Bronchial epithelial cell (primary cell): Measurements from ENCODE around the gene PPP1R18. TPM values are rescaled to one million over a fixed set of nuclear protein-coding genes. Genes with fewer than 3 reads are reported as not detected.
A peak's percentile ranks its signal among the peaks of the same experiment; 100 is the strongest.

ENCODE experiments used
- DNase-seq: peaks from one replicate; pipeline ENCODE4 v3.0.0-alpha.2; 2010; ENCODE audit warnings: low read depth
- FAIRE-seq: peaks from 2 replicates; lab custom pipeline; 2011; peaks lifted over from hg19 to GRCh38; lab: Jason Lieb, UNC
- H3K27me3 ChIP-seq: 2 replicates; pipeline ENCODE4 v1.5.1; 2011; ENCODE audit warnings: low read length; ENCODE audit not compliant: control insufficient read depth, insufficient read depth
- H3K36me3 ChIP-seq: 2 replicates; pipeline ENCODE4 v1.5.1; 2011; ENCODE audit warnings: low read length; ENCODE audit not compliant: control insufficient read depth, insufficient read depth
- H3K4me3 ChIP-seq: 2 replicates; pipeline ENCODE4 v1.5.1; 2011; ENCODE audit warnings: mild to moderate bottlenecking, low read depth, low read length, control low read depth
- total RNA-seq: library from RNA; depleted of rRNA; stranded (reverse); fragments of >200 nt; gene quantifications from 2 replicates; pipeline ENCODE4 v1.2.1, GENCODE V29; 2014
- TF ChIP-seq, protein P1 (sequence below): IDR thresholded peaks from 2 replicates; pipeline ENCODE4 v1.5.1; 2011; ENCODE audit warnings: mild to moderate bottlenecking, moderate library complexity, low read length, control low read depth, inconsistent platforms; ENCODE audit not compliant: insufficient read depth, severe bottlenecking

The PPP1R18 gene
- total RNA-seq, 1 donor from 2014 or later: 32.6 TPM

DNA sequence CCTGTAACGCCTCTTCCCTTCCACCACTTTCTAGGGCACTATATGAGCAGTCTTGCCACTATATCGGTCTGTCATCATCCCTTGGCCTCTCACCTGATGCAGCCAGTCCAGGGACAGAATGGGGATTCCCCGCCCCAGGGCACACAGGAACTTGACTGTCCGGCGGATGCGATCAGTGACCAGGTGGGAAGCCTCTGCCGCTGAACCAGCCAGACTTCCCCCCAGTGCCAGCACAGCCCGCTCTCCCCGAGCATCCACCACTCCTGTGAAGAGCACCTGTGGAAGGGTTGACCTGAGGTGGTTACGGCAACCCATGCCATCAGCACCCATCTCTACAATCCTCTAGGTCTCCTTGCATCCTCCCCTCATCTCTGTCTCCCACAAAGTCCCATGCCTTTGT, 16.6 kb upstream of the PPP1R18 start:
- DNase-seq (no peak), FAIRE-seq (no peak)
- TF ChIP-seq, protein P1, sequence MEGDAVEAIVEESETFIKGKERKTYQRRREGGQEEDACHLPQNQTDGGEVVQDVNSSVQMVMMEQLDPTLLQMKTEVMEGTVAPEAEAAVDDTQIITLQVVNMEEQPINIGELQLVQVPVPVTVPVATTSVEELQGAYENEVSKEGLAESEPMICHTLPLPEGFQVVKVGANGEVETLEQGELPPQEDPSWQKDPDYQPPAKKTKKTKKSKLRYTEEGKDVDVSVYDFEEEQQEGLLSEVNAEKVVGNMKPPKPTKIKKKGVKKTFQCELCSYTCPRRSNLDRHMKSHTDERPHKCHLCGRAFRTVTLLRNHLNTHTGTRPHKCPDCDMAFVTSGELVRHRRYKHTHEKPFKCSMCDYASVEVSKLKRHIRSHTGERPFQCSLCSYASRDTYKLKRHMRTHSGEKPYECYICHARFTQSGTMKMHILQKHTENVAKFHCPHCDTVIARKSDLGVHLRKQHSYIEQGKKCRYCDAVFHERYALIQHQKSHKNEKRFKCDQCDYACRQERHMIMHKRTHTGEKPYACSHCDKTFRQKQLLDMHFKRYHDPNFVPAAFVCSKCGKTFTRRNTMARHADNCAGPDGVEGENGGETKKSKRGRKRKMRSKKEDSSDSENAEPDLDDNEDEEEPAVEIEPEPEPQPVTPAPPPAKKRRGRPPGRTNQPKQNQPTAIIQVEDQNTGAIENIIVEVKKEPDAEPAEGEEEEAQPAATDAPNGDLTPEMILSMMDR: no peak
- H3K36me3 ChIP-seq: peaks cover 7% of the 10 kb centered on the region
- no peak overlapping the region for H3K4me3 ChIP-seq
- H3K27me3 ChIP-seq: no peaks in the 10 kb centered on the region

GRCh38 chr6:30700340-30700739, 13.9 kb upstream of the PPP1R18 start:
- TF ChIP-seq, protein P1: no peak

DNA sequence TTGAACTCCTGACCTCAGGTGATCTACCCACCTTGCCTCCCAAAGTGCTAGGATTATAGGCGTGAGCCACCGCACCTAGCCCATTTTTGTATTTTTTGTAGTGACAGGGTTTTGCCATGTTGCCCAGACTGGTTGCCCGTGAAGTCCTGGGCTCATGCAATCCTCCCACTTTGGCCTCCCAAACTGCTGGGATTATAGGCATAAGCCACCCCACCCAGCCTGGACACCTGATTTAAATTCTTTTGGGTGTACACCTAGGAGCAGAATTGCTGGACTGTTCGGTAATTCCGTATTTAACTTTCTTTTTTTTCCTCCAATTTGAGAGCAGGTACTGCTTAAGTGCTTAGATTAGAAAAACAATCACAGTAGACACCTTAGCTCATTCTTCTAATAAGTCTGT, 10.0 kb upstream of the PPP1R18 start:
- no peaks in the 10 kb centered on the region for H3K27me3 ChIP-seq
- DNase-seq: no peak
- no peak overlapping the region for H3K4me3 ChIP-seq
- TF ChIP-seq, protein P1: no peak
- H3K36me3 ChIP-seq: peaks cover 1% of the 10 kb centered on the region
- FAIRE-seq: no peak

More at GRCh38 chr6:30700340-30700739, 13.9 kb upstream of the PPP1R18 start:
- Histone ChIP-seq H3K27me3 (no peaks in the 10 kb centered on the region), H3K4me3 (no peak overlapping the region), H3K36me3 (peaks cover 3% of the 10 kb centered on the region)
- DNase-seq (peak; percentile 44), FAIRE-seq (no peak)

- DNase-seq: no peak
- H3K36me3 ChIP-seq: peaks cover 2% of the 10 kb centered on the region
- FAIRE-seq: no peak
- no peaks in the 10 kb centered on the region for H3K27me3 ChIP-seq
- TF ChIP-seq, protein P1: no peak
- H3K4me3 ChIP-seq: peak overlapping the region; percentile 68
Observed at GRCh38 chr6:30691208-30691847, 4.9 kb upstream of the PPP1R18 start.

GRCh38 chr6:30690403-30691207, 4.2 kb upstream of the PPP1R18 start, which contains the start of gene NRM:
NRM (minus strand) TSS chr6:30690984; CDS start chr6:30690974, 10 bp downstream.
- Histone ChIP-seq H3K4me3 (peak within 1 kb of the TSS; percentile 68), H3K27me3 (no peaks in the 10 kb centered on the region), H3K36me3 (peaks cover 2% of the 10 kb centered on the region)
- TF ChIP-seq, protein P1: no peak
- DNase-seq (peak; percentile 86), FAIRE-seq (no peak)
